T-helper 2 cell treated with Interferon-gamma antibody and Interleukin-4, amounts not matched to agents 100 ng/mL and 5 ng/mL, for 36 hours (primary cell): Measurements from ENCODE around the gene SESTD1. TPM values are rescaled to one million over a fixed set of nuclear protein-coding genes. Genes with fewer than 3 reads are reported as not detected.

ENCODE experiments used
- intact Hi-C: fragments of 100-400 bp; cut with micrococcal nuclease; formaldehyde crosslinking; loops from one replicate; pipeline ENCODE4 v1.15.1; 2023
- total RNA-seq: library from RNA; stranded (reverse); gene quantifications from 2 replicates; pipeline ENCODE4 v1.2.3, GENCODE V29; 2022

Gene SESTD1
- 11.4 and 13.6 TPM in 2 replicates for total RNA-seq

GRCh38 chr2:179264368-179265081, at the start of gene SESTD1:
TSS of gene SESTD1 (minus strand) at chr2:179264832. CDS start at chr2:179191841, 72,991 bp downstream.
- intact Hi-C loops = loop anchor here (2.0 to 5.0 kb wide), 3 partner anchors 16 to 47 kb away; no protein-coding TSS in a partner anchor

GRCh38 chr2:179313057-179313456, 48.4 kb upstream of the SESTD1 start:
- intact Hi-C loops = no loop called here

GRCh38 chr2:179311101-179311500, 46.5 kb upstream of the SESTD1 start:
- intact Hi-C loops = no loop called here

- intact Hi-C loops = no loop called here
These were observed 43.2 kb upstream of the SESTD1 start for GRCh38 chr2:179307616-179308371.

GRCh38 chr2:179305125-179305524, 40.5 kb upstream of the SESTD1 start:
- intact Hi-C loops = no loop called here

- intact Hi-C loops = no loop called here
These were observed 39.8 kb upstream of the SESTD1 start for GRCh38 chr2:179304424-179304823.

GRCh38 chr2:179302764-179303571, 38.3 kb upstream of the SESTD1 start:
- intact Hi-C loops = no loop called here

- intact Hi-C loops = no loop called here
These were observed 37.5 kb upstream of the SESTD1 start for GRCh38 chr2:179302149-179302548.

- intact Hi-C loops = no loop called here
These were observed 34.0 kb upstream of the SESTD1 start for GRCh38 chr2:179298666-179299065.

GRCh38 chr2:179297927-179298326, 33.3 kb upstream of the SESTD1 start:
- intact Hi-C loops = no loop called here

- intact Hi-C loops = no loop called here
These were observed 25.7 kb upstream of the SESTD1 start for GRCh38 chr2:179290329-179290728.

- intact Hi-C loops = no loop called here
These were observed 20.4 kb upstream of the SESTD1 start for GRCh38 chr2:179285060-179285459.

GRCh38 chr2:179277429-179278196, 13.0 kb upstream of the SESTD1 start:
- intact Hi-C loops = no loop called here

GRCh38 chr2:179275253-179276012, 10.8 kb upstream of the SESTD1 start:
- intact Hi-C loops = no loop called here

- intact Hi-C loops = no loop called here
These were observed 10.1 kb upstream of the SESTD1 start for GRCh38 chr2:179274749-179275148.

GRCh38 chr2:179273461-179273962, 8.9 kb upstream of the SESTD1 start:
- intact Hi-C loops = no loop called here

- intact Hi-C loops = no loop called here
These were observed 8.0 kb upstream of the SESTD1 start for GRCh38 chr2:179272406-179273192.

GRCh38 chr2:179270689-179271088, 6.1 kb upstream of the SESTD1 start:
- intact Hi-C loops = no loop called here

GRCh38 chr2:179268277-179268925, 3.8 kb upstream of the SESTD1 start:
- intact Hi-C loops = loop anchor here (5.0 kb wide), 1 partner anchor 36 kb away; no protein-coding TSS in a partner anchor
